HUDEP-2 (cell line): Measurements from ENCODE around the gene SMIM3.
A peak's percentile ranks its signal among the peaks of the same experiment; 100 is the strongest.
"Not testable (repeated sequence)": the region's sequence is repeated elsewhere in the genome, so short reads cannot be mapped to it uniquely, and the experiment has no call there.

Source experiments
- DNase-seq, 76 experiments: peaks; one replicate each; lab custom pipeline; 2025; ENCODE audit not compliant: unreplicated experiment in 76 of 76; lab: John Stamatoyannopoulos, UW

Gene SMIM3

GRCh38 chr5:150778517-150779396 lies at the start of gene SMIM3:
Gene SMIM3, plus strand, starts transcription at chr5:150778757. Its CDS starts 16,684 bp downstream, at chr5:150795441.
- DNase-seq, result peak in 40 of 76 experiments; percentile 6 to 58 (median 24)

GRCh38 chr5:150729859-150730258 lies 48.7 kb upstream of the SMIM3 start:
- DNase-seq, result no peak

GRCh38 chr5:150731669-150732242 lies 46.8 kb upstream of the SMIM3 start:
- DNase-seq, result no peak

- DNase-seq, result peak in 60 of 76 experiments; percentile 5 to 74 (median 30)
These were observed 43.8 kb upstream of the SMIM3 start for GRCh38 chr5:150734579-150735384.

- DNase-seq, result no peak
These were observed 39.7 kb upstream of the SMIM3 start for GRCh38 chr5:150738862-150739261.

GRCh38 chr5:150740992-150741391 lies 37.6 kb upstream of the SMIM3 start:
- DNase-seq, result no peak

GRCh38 chr5:150742455-150743141 lies 36.0 kb upstream of the SMIM3 start:
- DNase-seq, result not testable (repeated sequence)

GRCh38 chr5:150743142-150743488 lies 35.4 kb upstream of the SMIM3 start:
- not testable (repeated sequence) for DNase-seq

- DNase-seq, result peak in 1 of 76 experiments; percentile 1
These were observed 28.1 kb upstream of the SMIM3 start for GRCh38 chr5:150750469-150750868.

GRCh38 chr5:150751096-150751891 lies 27.3 kb upstream of the SMIM3 start:
- no peak for DNase-seq

- DNase-seq, result no peak
These were observed 25.1 kb upstream of the SMIM3 start for GRCh38 chr5:150753463-150753862.

- DNase-seq, result no peak
These were observed 24.7 kb upstream of the SMIM3 start for GRCh38 chr5:150753863-150754262.

GRCh38 chr5:150757087-150757649 lies 21.4 kb upstream of the SMIM3 start:
- DNase-seq, result no peak

GRCh38 chr5:150758203-150758530 lies 20.4 kb upstream of the SMIM3 start:
- DNase-seq, result peak in 1 of 76 experiments; percentile 80

- DNase-seq, result peak in 75 of 76 experiments; percentile 67 to 97 (median 90)
These were observed 19.8 kb upstream of the SMIM3 start, which contains the start of gene DCTN4 for GRCh38 chr5:150758531-150759333. Gene DCTN4, minus strand, starts transcription at chr5:150759017. Its CDS starts 24 bp downstream, at chr5:150758993.

- no peak for DNase-seq
These were observed 19.3 kb upstream of the SMIM3 start for GRCh38 chr5:150759334-150759583.

GRCh38 chr5:150762211-150762610 lies 16.3 kb upstream of the SMIM3 start:
- DNase-seq, result no peak

- peak in 65 of 76 experiments; percentile 8 to 82 (median 43) for DNase-seq
These were observed 15.4 kb upstream of the SMIM3 start for GRCh38 chr5:150763023-150763769.
